ENCODE results near the gene CYB5R2.
"Not testable (repeated sequence)": the region's sequence is repeated elsewhere in the genome, so short reads cannot be mapped to it uniquely, and the experiment has no call there.

CYB5R2 gene

GRCh38 chr11:7668464-7668863 is 4.8 kb downstream of the CYB5R2 start:
- no peak for DNase-seq

- DNase-seq: no peak
Observed at GRCh38 chr11:7667460-7667859, 5.8 kb downstream of the CYB5R2 start.

- DNase-seq: no peak
Observed at GRCh38 chr11:7666292-7666866, 6.9 kb downstream of the CYB5R2 start.

- peak; percentile 83 for DNase-seq
Observed at GRCh38 chr11:7665473-7666291, 7.6 kb downstream of the CYB5R2 start.

GRCh38 chr11:7664867-7665266 is 8.4 kb downstream of the CYB5R2 start:
- DNase-seq: no peak

- DNase-seq: not testable (repeated sequence)
Observed at GRCh38 chr11:7663531-7663930, 9.8 kb downstream of the CYB5R2 start.

- DNase-seq: peak; percentile 37
Observed at GRCh38 chr11:7657306-7658025, 15.8 kb downstream of the CYB5R2 start.

GRCh38 chr11:7656704-7657103 is 16.6 kb downstream of the CYB5R2 start:
- DNase-seq: no peak

- no peak for DNase-seq
Observed at GRCh38 chr11:7655253-7656217, 17.8 kb downstream of the CYB5R2 start.

GRCh38 chr11:7654195-7654705 is 19.1 kb downstream of the CYB5R2 start:
- no peak for DNase-seq

- no peak for DNase-seq
Observed at GRCh38 chr11:7651700-7652099, 21.6 kb downstream of the CYB5R2 start.

- DNase-seq: no peak
Observed at GRCh38 chr11:7651140-7651551, 22.2 kb downstream of the CYB5R2 start.

GRCh38 chr11:7648264-7648663 is 25.0 kb downstream of the CYB5R2 start:
- DNase-seq: no peak

GRCh38 chr11:7646866-7647265 is 26.4 kb downstream of the CYB5R2 start:
- DNase-seq: no peak

GRCh38 chr11:7645206-7645605 is 28.1 kb downstream of the CYB5R2 start:
- DNase-seq: no peak

- no peak for DNase-seq
Observed at GRCh38 chr11:7643314-7643713, 30.0 kb downstream of the CYB5R2 start.

GRCh38 chr11:7642747-7643146 is 30.6 kb downstream of the CYB5R2 start:
- no peak for DNase-seq

- DNase-seq: no peak
Observed at GRCh38 chr11:7640816-7641215, 32.5 kb downstream of the CYB5R2 start.

- no peak for DNase-seq
Observed at GRCh38 chr11:7639643-7640025, 33.7 kb downstream of the CYB5R2 start.

GRCh38 chr11:7638710-7639642 is 34.3 kb downstream of the CYB5R2 start:
- DNase-seq: no peak

GRCh38 chr11:7637447-7638157 is 35.7 kb downstream of the CYB5R2 start:
- no peak for DNase-seq

Data from activated CD4-positive, alpha-beta T cell treated with anti-CD3 and anti-CD28 coated beads, Interleukin-2, amount 50 U/mL, for 16 hours (primary cell).